K562 (cell line): ENCODE results near the gene MRFAP1. TPM values are rescaled to one million over a fixed set of nuclear protein-coding genes. Genes with fewer than 3 reads are reported as not detected.

Source experiments
- ATF4 ChIP-seq: fragments of 450-650 bp; formaldehyde crosslinking; IDR thresholded peaks from 2 replicates; pipeline ENCODE4 v1.4.0; 2022; ENCODE audit warnings: mild to moderate bottlenecking, moderate library complexity
- CEBPB ChIP-seq: fragments of 450-650 bp; IDR thresholded peaks from 2 replicates; pipeline ENCODE4 v1.6.1; 2016; ENCODE audit warnings: missing genetic modification characterization, missing compliant biosample characterization
- HMBOX1 ChIP-seq: sonication (generic); IDR thresholded peaks from 2 replicates; pipeline ENCODE4 v1.6.1; 2016
- KDM4B ChIP-seq, 2 experiments: fragments of 450-650 bp in 1 of 2; sonication (generic) in 1 of 2; IDR thresholded peaks; 2 replicates each; pipeline ENCODE4 v1.6.1; 2016 to 2017; ENCODE audit warnings: borderline replicate concordance in 2 of 2, antibody characterized with exemption in 1 of 2, low read depth in 1 of 2, mild to moderate bottlenecking in 1 of 2
- LEF1 ChIP-seq: fragments of 450-650 bp; IDR thresholded peaks from 2 replicates; pipeline ENCODE4 v1.6.1; 2016; ENCODE audit warnings: mild to moderate bottlenecking
- MAX ChIP-seq: sonication (generic); formaldehyde crosslinking; IDR thresholded peaks from 2 replicates; pipeline ENCODE4 v1.9.0; 2022; ENCODE audit warnings: mild to moderate bottlenecking, missing genetic modification reagents
- MECOM ChIP-seq: fragments of 250-450 bp; sonication (Bioruptor Pico); IDR thresholded peaks from 2 replicates; pipeline ENCODE4 v1.8.0; 2022; ENCODE audit warnings: inconsistent platforms
- MED1 ChIP-seq: sonication (generic); formaldehyde crosslinking; IDR thresholded peaks from 2 replicates; pipeline ENCODE4 v1.8.1; 2023; ENCODE audit warnings: missing genetic modification reagents, borderline replicate concordance
- MEF2A ChIP-seq: IDR thresholded peaks from 2 replicates; pipeline ENCODE4 v1.6.1; 2011; ENCODE audit warnings: low read depth, mild to moderate bottlenecking, low read length, moderate library complexity; ENCODE audit not compliant: control insufficient read depth
- MXD1 ChIP-seq: fragments of 250-450 bp; sonication (Bioruptor Pico); IDR thresholded peaks from 2 replicates; pipeline ENCODE4 v1.8.0; 2021; ENCODE audit warnings: borderline replicate concordance, mild to moderate bottlenecking, moderate library complexity; ENCODE audit not compliant: poor library complexity, severe bottlenecking
- NR2F6 ChIP-seq: fragments of 450-650 bp; formaldehyde crosslinking; IDR thresholded peaks from 2 replicates; pipeline ENCODE4 v1.4.0; 2020; ENCODE audit warnings: mild to moderate bottlenecking
- PHF21A ChIP-seq: fragments of 450-650 bp; IDR thresholded peaks from 2 replicates; pipeline ENCODE4 v1.6.1; 2017; ENCODE audit warnings: low read depth, borderline replicate concordance
- RERE ChIP-seq: sonication (generic); formaldehyde crosslinking; IDR thresholded peaks from 2 replicates; pipeline ENCODE4 v1.8.0; 2023; ENCODE audit warnings: missing genetic modification reagents, mild to moderate bottlenecking, borderline replicate concordance
- RFX1 ChIP-seq: fragments of 450-650 bp; IDR thresholded peaks from 2 replicates; pipeline ENCODE4 v1.6.1; 2016; ENCODE audit warnings: mild to moderate bottlenecking, moderate library complexity
- TRIM24 ChIP-seq, 2 experiments: fragments of 450-650 bp; IDR thresholded peaks; 2 replicates each; pipeline ENCODE4 v1.6.1; 2016
- ZNF174 ChIP-seq: fragments of 250-450 bp; sonication (Bioruptor Pico); IDR thresholded peaks from 2 replicates; pipeline ENCODE4 v1.4.0; 2020; ENCODE audit warnings: mild to moderate bottlenecking
- ZNF354B ChIP-seq: fragments of 250-450 bp; sonication (Bioruptor Pico); IDR thresholded peaks from 2 replicates; pipeline ENCODE4 v1.4.0; 2020
- ZNF408 ChIP-seq: fragments of 250-450 bp; sonication (Bioruptor Pico); IDR thresholded peaks from 2 replicates; pipeline ENCODE4 v1.4.0; 2020; ENCODE audit warnings: low read depth, mild to moderate bottlenecking, moderate library complexity
- ZNF445 ChIP-seq: fragments of 250-450 bp; sonication (Bioruptor Pico); IDR thresholded peaks from 2 replicates; pipeline ENCODE4 v1.4.0; 2020; ENCODE audit warnings: low read depth, mild to moderate bottlenecking, moderate library complexity
- ZNF584 ChIP-seq: fragments of 200-800 bp; sonication (Bioruptor generic); IDR thresholded peaks from 2 replicates; pipeline ENCODE4 v1.6.1; 2016; ENCODE audit warnings: low read depth, mild to moderate bottlenecking, missing genetic modification characterization, missing compliant biosample characterization
- ZNF695 ChIP-seq: fragments of 450-650 bp; formaldehyde crosslinking; IDR thresholded peaks from 2 replicates; pipeline ENCODE4 v1.4.0; 2020; ENCODE audit warnings: mild to moderate bottlenecking, moderate library complexity
- polyA plus RNA-seq, 8 experiments: library from polyadenylated mRNA; depleted of rRNA in 4 of 8; stranded (reverse) in 5 of 8; unstranded in 3 of 8; fragments of >200 nt; fragmentation: Nextera tagmentation in 2 of 8; fragmentation: Illumina TruSeq in 1 of 8; extraction: Ambion mirVana in 2 of 8; extraction: Trizol in 1 of 8; gene quantifications; 2 replicates each; pipeline versions ENCODE4 v1.2.1 to v1.2.3, GENCODE V29; 2011 to 2014; ENCODE audit warnings: inconsistent platforms in 1 of 8, missing spikeins in 1 of 8
- total RNA-seq, 7 experiments: library from RNA; depleted of rRNA in 6 of 7; stranded (reverse); fragments of >200 nt in 6 of 7; fragmentation: Illumina TruSeq in 2 of 7; extraction: Trizol in 2 of 7; gene quantifications; 2 replicates each; pipeline versions ENCODE4 v1.2.1 to v1.2.3, GENCODE V29; 2011 to 2021; ENCODE audit warnings: low replicate concordance in 1 of 7

The MRFAP1 gene
- total and polyA plus RNA-seq, 9 of the 15 experiments (the other 6 are each of a cell fraction or from before 2014, with no cell fraction given), result 46.0 to 270 (median 151) TPM

GRCh38 chr4:6640292-6641163, at the start of gene MRFAP1 (continued):
- peak; percentile 94 for TF ChIP-seq MAX (CRISPR knock-in tag)
- no peak for TF ChIP-seq NR2F6 (CRISPR knock-in tag)
- TF ChIP-seq PHF21A, result no peak
- no peak for TF ChIP-seq MXD1 (CRISPR knock-in tag)
- TF ChIP-seq ZNF354B, result no peak
- no peak for TF ChIP-seq MED1 (CRISPR knock-in tag)
- no peak for TF ChIP-seq RFX1
- no peak for TF ChIP-seq ZNF408 (CRISPR knock-in tag)
- TF ChIP-seq ZNF695, result no peak
- TF ChIP-seq MEF2A, result no peak
- peak; percentile 55 for TF ChIP-seq LEF1
- TF ChIP-seq MECOM (CRISPR knock-in tag), result no peak
- no peak for TF ChIP-seq ATF4 (CRISPR knock-in tag)
- peak; percentile 95 for TF ChIP-seq ZNF584 (CRISPR knock-in tag)
- no peak for TF ChIP-seq ZNF174 (CRISPR knock-in tag)
- TF ChIP-seq KDM4B (IDR thresholded peaks at IDR 0.05; ENCODE audit: borderline replicate concordance in 2 of 2, low read depth in 1 of 2), result peak in 1 of 2 experiments; percentile 12; a peak in 1 of 4 replicates
- peak in 1 of 2 experiments; percentile 2; a peak in 1 of 4 replicates for TF ChIP-seq TRIM24 (IDR thresholded peaks at IDR 0.05)
- no peak for TF ChIP-seq CEBPB (tag)
- no peak for TF ChIP-seq ZNF445 (CRISPR knock-in tag)
- TF ChIP-seq HMBOX1, result no peak
- TF ChIP-seq RERE (CRISPR knock-in tag), result no peak
